Measurements from ENCODE around the gene OR2F2.

The OR2F2 gene

GRCh38 chr7:143924851-143925250 lies 10.2 kb upstream of the OR2F2 start:
- Histone ChIP-seq H3K9me3 (ENCODE audit: control insufficient read depth in 1 of 2, low read length in 2 of 2) (no peaks in the 10 kb centered on the region), H3K27me3 (ENCODE audit: low read depth, low read length) (no peaks in the 10 kb centered on the region), H3K36me3 (ENCODE audit: control insufficient read depth in 1 of 2, insufficient read depth in 2 of 2, low read length in 2 of 2) (no peaks in the 10 kb centered on the region), H3K4me3 (ENCODE audit: low read depth in 1 of 2, low read length in 2 of 2) (no peak overlapping the region), H3K4me1 (ENCODE audit: control insufficient read depth in 1 of 2, insufficient read depth in 2 of 2, low read length in 2 of 2) (no peaks in the 10 kb centered on the region), H3K27ac (ENCODE audit: low read length) (no peak overlapping the region)

- Histone ChIP-seq H3K4me1 (ENCODE audit: control insufficient read depth in 1 of 2, insufficient read depth in 2 of 2, low read length in 2 of 2) (no peaks in the 10 kb centered on the region), H3K36me3 (ENCODE audit: control insufficient read depth in 1 of 2, insufficient read depth in 2 of 2, low read length in 2 of 2) (no peaks in the 10 kb centered on the region), H3K27ac (ENCODE audit: low read length) (no peak overlapping the region), H3K4me3 (ENCODE audit: low read depth in 1 of 2, low read length in 2 of 2) (no peak overlapping the region), H3K27me3 (ENCODE audit: low read depth, low read length) (no peaks in the 10 kb centered on the region), H3K9me3 (ENCODE audit: control insufficient read depth in 1 of 2, low read length in 2 of 2) (no peaks in the 10 kb centered on the region)
Observed at GRCh38 chr7:143929224-143929920, 5.7 kb upstream of the OR2F2 start.

GRCh38 chr7:143931739-143932138 lies 3.3 kb upstream of the OR2F2 start:
- no peak overlapping the region for H3K4me3 ChIP-seq (ENCODE audit: low read depth in 1 of 2, low read length in 2 of 2)
- H3K4me1 ChIP-seq (ENCODE audit: control insufficient read depth in 1 of 2, insufficient read depth in 2 of 2, low read length in 2 of 2), result no peaks in the 10 kb centered on the region
- no peaks in the 10 kb centered on the region for H3K36me3 ChIP-seq (ENCODE audit: control insufficient read depth in 1 of 2, insufficient read depth in 2 of 2, low read length in 2 of 2)
- no peaks in the 10 kb centered on the region for H3K9me3 ChIP-seq (ENCODE audit: control insufficient read depth in 1 of 2, low read length in 2 of 2)
- no peaks in the 10 kb centered on the region for H3K27me3 ChIP-seq (ENCODE audit: low read depth, low read length)
- H3K27ac ChIP-seq (ENCODE audit: low read length), result no peak overlapping the region

GRCh38 chr7:143936087-143937009 lies 1.3 kb downstream of the OR2F2 start:
- Histone ChIP-seq H3K27ac (ENCODE audit: low read length) (no peak overlapping the region), H3K36me3 (ENCODE audit: control insufficient read depth in 1 of 2, insufficient read depth in 2 of 2, low read length in 2 of 2) (no peaks in the 10 kb centered on the region)

GRCh38 chr7:143938379-143939243 lies 3.6 kb downstream of the OR2F2 start:
- Histone ChIP-seq H3K36me3 (ENCODE audit: control insufficient read depth in 1 of 2, insufficient read depth in 2 of 2, low read length in 2 of 2) (no peaks in the 10 kb centered on the region), H3K4me3 (ENCODE audit: low read depth in 1 of 2, low read length in 2 of 2) (no peak overlapping the region), H3K4me1 (ENCODE audit: control insufficient read depth in 1 of 2, insufficient read depth in 2 of 2, low read length in 2 of 2) (no peaks in the 10 kb centered on the region), H3K27me3 (ENCODE audit: low read depth, low read length) (no peaks in the 10 kb centered on the region), H3K27ac (ENCODE audit: low read length) (no peak overlapping the region), H3K9me3 (ENCODE audit: control insufficient read depth in 1 of 2, low read length in 2 of 2) (no peaks in the 10 kb centered on the region)

More at GRCh38 chr7:143936087-143937009, 1.3 kb downstream of the OR2F2 start:
- no peak overlapping the region for H3K4me3 ChIP-seq (ENCODE audit: low read depth in 1 of 2, low read length in 2 of 2)
- no peaks in the 10 kb centered on the region for H3K27me3 ChIP-seq (ENCODE audit: low read depth, low read length)
- H3K9me3 ChIP-seq (ENCODE audit: control insufficient read depth in 1 of 2, low read length in 2 of 2), result no peaks in the 10 kb centered on the region
- H3K4me1 ChIP-seq (ENCODE audit: control insufficient read depth in 1 of 2, insufficient read depth in 2 of 2, low read length in 2 of 2), result no peaks in the 10 kb centered on the region

- H3K27ac ChIP-seq (ENCODE audit: low read length), result no peak overlapping the region
- no peaks in the 10 kb centered on the region for H3K27me3 ChIP-seq (ENCODE audit: low read depth, low read length)
- H3K4me3 ChIP-seq (ENCODE audit: low read depth in 1 of 2, low read length in 2 of 2), result no peak overlapping the region
- H3K36me3 ChIP-seq (ENCODE audit: control insufficient read depth in 1 of 2, insufficient read depth in 2 of 2, low read length in 2 of 2), result no peaks in the 10 kb centered on the region
- H3K4me1 ChIP-seq (ENCODE audit: control insufficient read depth in 1 of 2, insufficient read depth in 2 of 2, low read length in 2 of 2), result no peaks in the 10 kb centered on the region
- no peaks in the 10 kb centered on the region for H3K9me3 ChIP-seq (ENCODE audit: control insufficient read depth in 1 of 2, low read length in 2 of 2)
Observed at GRCh38 chr7:143945423-143945822, 10.4 kb downstream of the OR2F2 start.

GRCh38 chr7:143947111-143947510 lies 12.1 kb downstream of the OR2F2 start:
- Histone ChIP-seq H3K27me3 (ENCODE audit: low read depth, low read length) (no peaks in the 10 kb centered on the region), H3K4me3 (ENCODE audit: low read depth in 1 of 2, low read length in 2 of 2) (no peak overlapping the region), H3K4me1 (ENCODE audit: control insufficient read depth in 1 of 2, insufficient read depth in 2 of 2, low read length in 2 of 2) (no peaks in the 10 kb centered on the region), H3K36me3 (ENCODE audit: control insufficient read depth in 1 of 2, insufficient read depth in 2 of 2, low read length in 2 of 2) (no peaks in the 10 kb centered on the region), H3K9me3 (ENCODE audit: control insufficient read depth in 1 of 2, low read length in 2 of 2) (no peaks in the 10 kb centered on the region), H3K27ac (ENCODE audit: low read length) (no peak overlapping the region)

GRCh38 chr7:143948733-143949132 lies 13.7 kb downstream of the OR2F2 start:
- H3K27me3 ChIP-seq (ENCODE audit: low read depth, low read length), result no peaks in the 10 kb centered on the region
- H3K36me3 ChIP-seq (ENCODE audit: control insufficient read depth in 1 of 2, insufficient read depth in 2 of 2, low read length in 2 of 2), result no peaks in the 10 kb centered on the region
- no peaks in the 10 kb centered on the region for H3K9me3 ChIP-seq (ENCODE audit: control insufficient read depth in 1 of 2, low read length in 2 of 2)
- no peak overlapping the region for H3K4me3 ChIP-seq (ENCODE audit: low read depth in 1 of 2, low read length in 2 of 2)
- no peaks in the 10 kb centered on the region for H3K4me1 ChIP-seq (ENCODE audit: control insufficient read depth in 1 of 2, insufficient read depth in 2 of 2, low read length in 2 of 2)
- no peak overlapping the region for H3K27ac ChIP-seq (ENCODE audit: low read length)

- no peaks in the 10 kb centered on the region for H3K36me3 ChIP-seq (ENCODE audit: control insufficient read depth in 1 of 2, insufficient read depth in 2 of 2, low read length in 2 of 2)
- H3K27me3 ChIP-seq (ENCODE audit: low read depth, low read length), result no peaks in the 10 kb centered on the region
- no peaks in the 10 kb centered on the region for H3K4me1 ChIP-seq (ENCODE audit: control insufficient read depth in 1 of 2, insufficient read depth in 2 of 2, low read length in 2 of 2)
- H3K9me3 ChIP-seq (ENCODE audit: control insufficient read depth in 1 of 2, low read length in 2 of 2), result no peaks in the 10 kb centered on the region
- H3K4me3 ChIP-seq (ENCODE audit: low read depth in 1 of 2, low read length in 2 of 2), result no peak overlapping the region
- H3K27ac ChIP-seq (ENCODE audit: low read length), result no peak overlapping the region
Observed at GRCh38 chr7:143953421-143953820, 18.4 kb downstream of the OR2F2 start.

- Histone ChIP-seq H3K27me3 (ENCODE audit: low read depth, low read length) (no peaks in the 10 kb centered on the region), H3K36me3 (ENCODE audit: control insufficient read depth in 1 of 2, insufficient read depth in 2 of 2, low read length in 2 of 2) (no peaks in the 10 kb centered on the region), H3K4me3 (ENCODE audit: low read depth in 1 of 2, low read length in 2 of 2) (no peak overlapping the region), H3K27ac (ENCODE audit: low read length) (no peak overlapping the region), H3K4me1 (ENCODE audit: control insufficient read depth in 1 of 2, insufficient read depth in 2 of 2, low read length in 2 of 2) (no peaks in the 10 kb centered on the region), H3K9me3 (ENCODE audit: control insufficient read depth in 1 of 2, low read length in 2 of 2) (no peaks in the 10 kb centered on the region)
Observed at GRCh38 chr7:143954135-143954534, 19.1 kb downstream of the OR2F2 start.

GRCh38 chr7:143954544-143954943 lies 19.5 kb downstream of the OR2F2 start, which contains the start of gene OR2F1:
Gene OR2F1, plus strand, starts transcription at chr7:143954844. Its CDS starts 5,127 bp downstream, at chr7:143959971.
- no peaks in the 10 kb centered on the region for H3K36me3 ChIP-seq (ENCODE audit: control insufficient read depth in 1 of 2, insufficient read depth in 2 of 2, low read length in 2 of 2)
- H3K27me3 ChIP-seq (ENCODE audit: low read depth, low read length), result no peaks in the 10 kb centered on the region
- no peak within 1 kb of the TSS for H3K4me3 ChIP-seq (ENCODE audit: low read depth in 1 of 2, low read length in 2 of 2)
- H3K9me3 ChIP-seq (ENCODE audit: control insufficient read depth in 1 of 2, low read length in 2 of 2), result no peaks in the 10 kb centered on the region
- H3K4me1 ChIP-seq (ENCODE audit: control insufficient read depth in 1 of 2, insufficient read depth in 2 of 2, low read length in 2 of 2), result no peaks in the 10 kb centered on the region
- no peak within 1 kb of the TSS for H3K27ac ChIP-seq (ENCODE audit: low read length)

Measured in muscle layer of duodenum (tissue), 2 donors.